Renal cortex interstitium (tissue), 11 donors: Measurements from ENCODE around the gene POLR2L. TPM values are rescaled to one million over a fixed set of nuclear protein-coding genes. Genes with fewer than 3 reads are reported as not detected.

Experiments
- DNase-seq, 11 donors: peaks; one replicate each; pipeline ENCODE4 v3.0.0-alpha.2; 2013; ENCODE audit warnings: low read depth in 9 of 11, low spot score in 4 of 11; ENCODE audit errors: extremely low read depth in 1 of 11
- polyA plus RNA-seq, 3 donors: library from polyadenylated mRNA; unstranded; fragments of 120-200 nt; gene quantifications; one replicate each; pipeline ENCODE4 v1.2.1, GENCODE V29; 2013; ENCODE audit not compliant: insufficient read length in 3 of 3

The POLR2L gene
- polyA plus RNA-seq, 3 donors: 85.4 to 128 (median 123) TPM

DNA sequence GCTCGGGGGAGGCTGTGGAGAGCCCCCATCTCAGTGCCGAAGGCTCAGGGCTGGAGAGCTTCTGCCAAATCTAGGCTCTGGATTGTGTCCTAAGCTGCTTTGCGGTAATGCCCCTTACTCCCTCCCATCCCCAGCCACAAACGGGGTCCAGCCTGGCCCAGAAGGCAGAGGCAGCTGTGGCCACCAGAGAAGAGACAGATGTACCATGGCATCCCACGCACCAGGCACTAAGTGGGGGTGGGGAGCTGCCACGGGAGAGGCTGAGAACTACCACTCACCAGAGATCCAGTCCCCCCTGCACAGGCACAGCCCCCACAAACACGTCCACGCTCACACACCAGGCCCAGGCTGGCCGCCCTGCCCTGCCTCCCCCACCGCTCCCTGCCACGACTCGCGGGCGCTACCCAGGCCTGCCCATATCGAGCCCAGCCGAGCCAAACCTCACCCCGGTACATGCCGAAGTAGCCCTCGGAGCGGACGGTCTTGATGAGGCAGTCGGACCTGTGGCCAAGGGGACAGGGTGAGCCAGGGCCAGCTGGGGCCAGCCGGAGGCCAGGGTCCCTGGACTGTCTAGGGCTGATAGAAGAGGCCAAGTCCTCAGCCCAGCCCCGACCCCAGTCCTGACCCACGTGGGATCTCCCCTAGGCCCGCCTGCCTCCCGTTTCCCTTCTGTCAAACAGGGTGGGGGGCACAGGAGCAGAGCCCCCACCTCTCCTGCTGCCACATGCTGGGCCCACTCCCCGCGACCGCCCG is 48.1 kb downstream of the POLR2L start:
- DNase-seq: no peak

DNA sequence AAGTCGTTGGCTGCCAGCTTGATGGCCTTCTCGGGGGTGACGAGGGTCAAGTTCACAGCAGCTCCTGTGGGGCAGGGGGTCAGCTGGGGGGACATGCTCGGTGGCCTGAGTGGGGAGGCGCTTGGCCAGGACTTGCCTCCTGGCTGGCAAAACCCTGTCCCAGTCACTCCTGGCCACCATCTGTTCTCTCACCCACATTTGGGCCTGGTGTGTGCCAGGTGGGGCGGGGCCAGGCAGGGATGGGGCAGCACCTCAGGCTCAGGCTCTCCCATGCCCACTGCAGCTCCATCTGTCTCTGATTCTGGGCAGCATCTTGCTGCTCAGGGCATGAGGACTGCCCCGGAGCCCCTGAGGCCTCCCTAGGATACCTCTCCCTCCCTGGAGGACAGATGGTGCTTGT is 48.8 kb downstream of the POLR2L start:
- DNase-seq: no peak

DNA sequence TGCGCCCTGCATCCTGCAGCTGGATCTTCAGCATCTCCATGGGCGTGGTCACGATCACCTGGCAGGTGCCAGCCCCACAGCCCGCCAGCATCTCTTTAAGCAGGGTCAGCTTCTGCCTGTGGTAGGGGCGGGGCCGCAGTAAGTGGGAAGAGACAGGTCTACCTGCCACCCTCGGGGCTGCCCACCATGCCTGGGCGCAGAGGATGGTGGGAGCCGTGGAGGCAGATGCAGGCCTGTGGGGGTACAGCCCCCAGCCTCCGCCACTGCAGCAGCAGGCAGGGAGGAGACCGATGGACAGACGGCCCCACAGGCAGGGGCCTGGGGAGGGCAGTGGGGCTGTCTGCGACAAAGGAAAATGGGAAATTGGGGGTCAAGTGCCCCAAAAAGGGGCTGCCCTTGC is 49.5 kb downstream of the POLR2L start:
- DNase-seq: no peak

DNA sequence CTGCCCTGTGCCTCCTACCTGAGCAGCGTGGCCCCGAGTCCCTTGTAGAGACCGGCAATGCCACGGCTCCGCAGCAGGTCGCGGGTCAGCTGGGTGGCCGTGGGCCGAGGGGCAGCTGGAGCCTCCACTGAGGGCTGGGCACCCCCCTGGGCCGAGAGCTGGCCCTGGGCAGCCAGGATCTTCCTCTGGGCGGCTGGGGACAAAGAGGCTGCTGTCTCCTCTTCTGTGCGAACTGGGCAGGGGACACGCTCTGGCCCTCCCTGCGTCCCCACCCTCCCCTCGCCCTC is 49.9 kb downstream of the POLR2L start:
- DNase-seq: no peak

DNA sequence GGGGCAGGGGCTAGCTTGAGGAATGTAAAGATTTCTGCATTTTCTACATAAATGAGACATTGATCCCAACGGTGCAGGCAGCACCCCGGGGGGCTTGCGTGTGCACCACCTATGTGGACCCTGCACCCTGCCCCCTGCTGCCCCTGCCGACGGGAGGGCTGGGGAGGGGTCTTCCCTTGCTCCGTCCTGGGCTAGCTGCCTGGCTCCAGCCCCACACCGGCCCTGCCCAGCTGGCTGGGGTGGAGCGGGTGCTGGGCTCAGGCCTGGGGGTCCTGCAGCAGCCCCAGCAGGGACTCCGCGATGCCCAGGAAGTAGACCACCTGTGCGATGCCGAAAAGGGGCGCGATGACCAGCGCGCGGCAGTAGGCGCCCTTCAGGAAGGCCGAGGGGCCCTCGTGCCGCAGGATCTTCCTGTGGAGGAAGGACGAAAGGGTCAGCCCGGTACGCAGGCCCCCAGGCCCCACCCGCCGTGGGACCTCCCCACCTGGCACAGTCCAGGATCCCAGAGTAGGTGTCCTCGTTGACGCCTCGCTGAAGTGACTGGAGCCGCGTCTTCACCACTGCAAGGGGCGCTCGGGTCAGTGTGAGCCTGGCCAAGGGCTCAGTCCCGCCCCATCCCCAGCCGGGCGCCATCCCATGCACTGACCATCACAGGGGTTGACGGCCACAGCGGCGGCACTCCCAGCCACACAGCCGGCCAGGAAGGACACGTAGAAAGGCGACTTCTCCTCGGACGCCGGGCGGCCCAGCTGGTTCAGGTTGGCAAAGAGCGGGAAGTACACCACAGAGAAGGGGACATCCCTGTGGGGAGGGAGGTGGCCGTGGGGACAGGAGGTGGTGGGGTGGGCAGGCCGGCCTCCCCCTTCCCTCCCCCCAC is 50.4 kb downstream of the POLR2L start:
- no peak for DNase-seq

DNA sequence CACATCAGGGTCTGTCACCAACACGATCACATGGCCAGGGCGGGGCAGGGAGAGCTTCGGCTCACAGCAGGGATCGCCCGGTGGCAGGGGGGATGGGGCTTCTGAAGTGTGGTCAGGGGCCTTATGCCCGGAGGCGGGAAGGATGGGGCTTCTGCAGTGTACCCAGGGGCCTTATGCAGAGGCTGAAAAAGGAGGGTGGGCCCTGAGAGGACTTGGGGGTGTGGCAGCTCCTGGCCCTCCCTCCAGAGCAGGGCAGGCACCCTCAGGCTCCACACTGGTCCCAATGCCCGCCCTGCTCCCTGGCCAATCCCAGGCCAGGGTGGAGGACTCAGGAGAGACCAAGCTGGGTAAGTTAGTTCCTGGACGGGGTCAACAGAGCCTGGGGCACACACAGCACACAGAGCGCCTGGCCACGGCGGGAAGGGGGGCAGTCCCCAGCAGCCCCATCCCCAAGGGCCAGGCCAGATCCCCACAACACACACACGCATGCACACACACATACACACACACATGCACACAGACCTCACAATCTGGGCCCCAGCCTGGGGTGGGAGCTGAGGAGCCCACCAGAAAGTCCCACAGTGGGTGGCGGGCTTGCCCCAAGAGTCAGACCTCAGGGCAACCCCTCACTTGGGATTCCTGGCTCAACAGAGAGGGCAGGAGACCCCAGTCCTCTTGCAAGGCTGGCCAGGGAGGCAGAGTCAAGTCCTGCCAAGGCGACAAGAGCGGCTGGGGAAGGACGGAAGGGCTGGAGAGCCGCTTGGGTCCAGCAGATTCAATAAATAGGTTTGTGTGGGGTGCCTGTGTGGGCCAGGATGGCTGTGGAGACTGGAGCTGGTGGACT is 51.4 kb downstream of the POLR2L start:
- no peak for DNase-seq

DNA sequence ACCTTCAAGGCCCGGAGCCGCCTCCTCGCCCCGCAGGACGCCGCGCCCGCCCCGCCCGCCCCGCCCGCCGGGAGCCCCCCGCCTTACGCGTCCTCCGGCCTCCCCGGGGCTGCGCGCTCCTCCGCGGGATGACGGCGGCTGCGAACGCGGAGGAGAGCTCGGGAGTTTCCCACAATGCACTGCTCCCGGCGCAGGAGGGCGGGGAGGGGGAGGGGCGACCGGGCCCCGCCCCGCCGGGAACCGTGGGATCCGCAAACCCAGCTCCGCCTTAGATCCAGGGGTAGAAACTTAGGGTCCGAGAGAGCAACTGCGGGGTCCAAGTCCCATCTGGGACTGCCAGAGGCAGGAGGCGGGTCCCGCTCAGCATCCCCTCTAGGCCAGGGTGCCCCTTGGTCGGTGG is 52.4 kb downstream of the POLR2L start, which contains the start of gene CEND1:
Gene CEND1, minus strand, starts transcription at position 148 of the 400 bp plus-strand sequence. CDS start 1,514 bp downstream, outside the sequence.
- no peak for DNase-seq

Other genes starting within 250 kb of the POLR2L start
- gene IRF7, start 226.6 kb downstream of the POLR2L start, polyA plus RNA-seq: 10 to 100 TPM in 2 of 3 donors, 1 to 10 TPM in 1; 6.4 to 12.8 (median 10.1) TPM
- gene CDHR5, start 217.6 kb downstream of the POLR2L start, polyA plus RNA-seq: 10 to 100 TPM; 40.3 to 65.3 (median 40.7) TPM
- 1 to 10 TPM in 2 of 3 donors, under 1 TPM in 1; 0.93 to 2.8 (median 2.0) TPM for gene SCT, start 215.3 kb downstream of the POLR2L start, polyA plus RNA-seq
- gene DRD4, start 205.3 kb downstream of the POLR2L start, polyA plus RNA-seq: 1 to 10 TPM; 2.0 to 7.5 (median 4.0) TPM
- gene DEAF1, start 147.3 kb downstream of the POLR2L start, polyA plus RNA-seq: 10 to 100 TPM; 44.0 to 58.7 (median 57.1) TPM
- 10 to 100 TPM; 40.4 to 66.1 (median 43.3) TPM for gene TMEM80, start 146.7 kb downstream of the POLR2L start, polyA plus RNA-seq
- 100 to 1,000 TPM; 103 to 181 (median 129) TPM for gene EPS8L2, start 136.3 kb downstream of the POLR2L start, polyA plus RNA-seq
- 100 to 1,000 TPM; 115 to 135 (median 130) TPM for gene TALDO1, start 95.1 kb downstream of the POLR2L start, polyA plus RNA-seq
- gene GATD1, start 65.0 kb downstream of the POLR2L start, polyA plus RNA-seq: 100 to 1,000 TPM in 1 of 3 donors, 10 to 100 TPM in 2; 53.7 to 103 (median 88.2) TPM
- under 1 TPM; 0.37 to 0.70 (median 0.67) TPM for gene CEND1, start 52.4 kb downstream of the POLR2L start, polyA plus RNA-seq
- gene SLC25A22, start 44.2 kb downstream of the POLR2L start, polyA plus RNA-seq: 10 to 100 TPM; 12.2 to 21.7 (median 18.9) TPM
- 10 to 100 TPM in 1 of 3 donors, 1 to 10 TPM in 2; 6.3 to 13.4 (median 9.6) TPM for gene PIDD1, start 37.3 kb downstream of the POLR2L start, polyA plus RNA-seq
- 1,000 to 10,000 TPM in 2 of 3 donors, 100 to 1,000 TPM in 1; 848 to 1,190 (median 1,139) TPM for gene RPLP2, start 32.6 kb downstream of the POLR2L start, polyA plus RNA-seq
- gene PNPLA2, start 23.6 kb downstream of the POLR2L start, polyA plus RNA-seq: 10 to 100 TPM; 42.6 to 85.5 (median 65.5) TPM
- 10 to 100 TPM; 10.3 to 19.4 (median 16.2) TPM for gene CRACR2B, start 14.6 kb downstream of the POLR2L start, polyA plus RNA-seq
- gene CD151, start 9.6 kb downstream of the POLR2L start, polyA plus RNA-seq: 100 to 1,000 TPM; 140 to 214 (median 206) TPM
- gene TSPAN4, start 323 bp upstream of the POLR2L start, polyA plus RNA-seq: 10 to 100 TPM; 58.3 to 81.2 (median 78.9) TPM
- gene CHID1, start 68.3 kb upstream of the POLR2L start, polyA plus RNA-seq: 100 to 1,000 TPM in 2 of 3 donors, 10 to 100 TPM in 1; 100.0 to 125 (median 113) TPM
- gene AP2A2, start 83.3 kb upstream of the POLR2L start, polyA plus RNA-seq: 100 to 1,000 TPM; 105 to 133 (median 108) TPM
- 10 to 100 TPM; 14.8 to 31.8 (median 17.0) TPM for gene MUC6, start 194.2 kb upstream of the POLR2L start, polyA plus RNA-seq
- under 1 TPM; 0.03 to 0.45 (median 0.03) TPM for gene MUC2, start 232.3 kb upstream of the POLR2L start, polyA plus RNA-seq